ENCODE results near the gene SLC37A3.

Gene SLC37A3

GRCh38 chr7:140310337-140311002 is 87.9 kb downstream of the SLC37A3 start:
- peak; percentile 12 for DNase-seq

- no peak for DNase-seq
Measured at GRCh38 chr7:140308060-140308459, 90.3 kb downstream of the SLC37A3 start.

GRCh38 chr7:140304191-140304799 is 94.0 kb downstream of the SLC37A3 start:
- DNase-seq = no peak

DNA sequence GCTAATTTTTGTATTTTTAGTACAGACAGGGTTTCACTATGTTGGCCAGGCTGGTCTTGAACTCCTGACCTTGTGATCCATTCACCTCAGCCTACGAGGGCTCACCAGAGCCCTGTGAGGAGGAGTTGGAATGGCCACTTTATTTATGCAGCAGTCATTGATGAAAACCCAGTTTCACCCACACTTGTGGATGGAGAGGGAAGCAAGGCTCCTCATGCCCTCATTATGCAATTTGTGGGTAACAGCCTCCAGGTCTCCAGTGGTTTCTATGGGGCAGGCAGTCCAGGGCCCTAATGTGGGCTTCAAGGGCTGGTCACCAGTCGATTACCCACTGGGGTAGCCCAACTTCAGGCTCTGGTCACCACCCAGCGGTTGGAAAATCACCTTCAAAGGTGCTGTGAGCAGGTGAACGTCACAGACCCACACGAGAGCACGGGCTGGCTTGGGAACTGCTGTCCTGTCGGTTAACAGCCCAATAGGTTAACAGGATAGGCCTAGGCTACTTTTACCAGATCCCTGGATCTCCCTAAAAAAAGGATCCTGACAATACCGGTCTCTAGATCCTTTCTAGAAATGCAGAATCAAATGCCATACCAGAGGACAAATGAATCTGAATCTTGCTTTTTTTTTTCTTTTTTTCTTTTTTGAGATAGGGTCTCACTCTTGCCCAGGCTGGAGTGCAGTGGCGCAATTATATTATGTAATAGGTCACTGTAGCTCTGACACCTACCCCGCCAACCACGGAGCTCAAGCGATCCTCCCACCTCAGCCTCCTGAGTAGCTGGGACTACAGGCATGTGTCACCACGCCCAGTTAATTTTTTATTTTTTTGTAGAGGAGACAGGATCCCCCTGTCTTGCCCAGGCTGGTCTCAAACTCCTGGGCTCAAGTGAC is 97.8 kb downstream of the SLC37A3 start:
- no peak for DNase-seq

DNA sequence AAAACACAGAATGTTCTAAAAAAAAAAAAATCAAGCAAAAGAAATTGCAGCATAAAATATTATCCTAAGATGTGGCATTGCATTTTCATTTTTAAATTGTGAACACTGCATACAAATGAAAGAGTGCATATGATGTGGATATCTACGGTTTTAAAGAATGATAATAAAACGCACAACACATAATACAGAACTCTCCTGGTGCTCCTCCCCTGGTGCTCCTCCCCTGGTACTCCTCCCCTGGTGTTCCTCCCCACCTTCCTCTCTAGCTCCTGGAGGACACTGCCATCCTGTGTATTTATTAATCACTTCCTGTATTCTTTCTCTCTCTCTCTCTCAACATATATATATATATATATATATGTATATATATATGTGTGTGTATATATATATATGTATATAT is 100.1 kb downstream of the SLC37A3 start:
- DNase-seq = no peak

DNA sequence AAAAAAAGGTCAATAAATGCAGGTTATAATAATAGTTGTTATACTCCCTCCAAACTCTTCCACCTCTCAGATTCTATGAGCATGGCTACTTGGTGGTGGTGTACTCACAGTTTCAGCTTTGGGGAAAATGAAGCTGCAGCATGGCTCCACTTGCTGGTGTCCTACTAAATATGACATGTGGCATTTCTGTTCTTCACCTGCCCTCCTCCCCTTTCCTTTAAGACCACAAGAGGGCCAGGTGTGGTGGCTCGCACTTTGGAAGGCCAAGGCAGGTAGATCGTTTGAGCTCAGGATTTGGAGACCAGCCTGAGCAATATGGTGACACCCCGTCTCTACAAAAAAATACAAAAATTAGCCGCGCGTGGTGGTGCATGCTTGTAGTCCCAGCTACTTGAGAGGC is 101.1 kb downstream of the SLC37A3 start:
- DNase-seq = no peak

- DNase-seq = no peak
Measured at GRCh38 chr7:140295224-140295738, 103.0 kb downstream of the SLC37A3 start.

- no peak for DNase-seq
Measured at GRCh38 chr7:140294454-140294853, 103.9 kb downstream of the SLC37A3 start.

GRCh38 chr7:140292438-140292837 is 105.9 kb downstream of the SLC37A3 start:
- no peak for DNase-seq

- peak; percentile 10 for DNase-seq
Measured at GRCh38 chr7:140289804-140290203, 108.5 kb downstream of the SLC37A3 start.

- DNase-seq = no peak
Measured at GRCh38 chr7:140287988-140288387, 110.3 kb downstream of the SLC37A3 start.

DNA sequence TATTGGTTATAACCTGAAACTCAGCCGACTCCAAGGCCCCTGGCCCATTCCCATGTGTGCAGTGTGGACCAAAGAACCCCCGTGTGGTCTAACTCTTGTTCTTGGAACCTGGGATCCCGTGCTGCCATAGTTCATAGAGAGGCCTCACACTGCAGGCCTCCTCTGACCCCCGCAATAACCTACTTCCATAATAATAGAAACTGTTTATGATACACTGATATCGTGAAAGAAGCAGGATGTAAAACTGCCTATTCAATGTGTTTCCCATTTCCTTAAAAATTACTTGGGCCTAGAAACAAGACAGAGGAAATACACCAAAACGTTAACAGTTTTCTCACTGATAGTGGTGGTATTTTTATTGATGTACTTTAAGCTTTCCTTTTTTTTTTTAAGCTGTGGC is 112.4 kb downstream of the SLC37A3 start:
- no peak for DNase-seq

GRCh38 chr7:140284062-140284461 is 114.3 kb downstream of the SLC37A3 start:
- DNase-seq = no peak

All from NCI-H2029 treated with DMSO at 0.1 percent for 48 hours (cell line).